Activated T-cell treated with anti-CD3 and anti-CD28 coated beads for 48 hours (primary cell): ENCODE data around the gene C1QTNF1.
A peak's percentile ranks its signal among the peaks of the same experiment; 100 is the strongest.
"Not testable (repeated sequence)": the region's sequence is repeated elsewhere in the genome, so short reads cannot be mapped to it uniquely, and the experiment has no call there.

Source experiments
- DNase-seq: peaks from one replicate; pipeline ENCODE4 v3.0.0-alpha.2; 2020; ENCODE audit warnings: low read depth

The C1QTNF1 gene

DNA sequence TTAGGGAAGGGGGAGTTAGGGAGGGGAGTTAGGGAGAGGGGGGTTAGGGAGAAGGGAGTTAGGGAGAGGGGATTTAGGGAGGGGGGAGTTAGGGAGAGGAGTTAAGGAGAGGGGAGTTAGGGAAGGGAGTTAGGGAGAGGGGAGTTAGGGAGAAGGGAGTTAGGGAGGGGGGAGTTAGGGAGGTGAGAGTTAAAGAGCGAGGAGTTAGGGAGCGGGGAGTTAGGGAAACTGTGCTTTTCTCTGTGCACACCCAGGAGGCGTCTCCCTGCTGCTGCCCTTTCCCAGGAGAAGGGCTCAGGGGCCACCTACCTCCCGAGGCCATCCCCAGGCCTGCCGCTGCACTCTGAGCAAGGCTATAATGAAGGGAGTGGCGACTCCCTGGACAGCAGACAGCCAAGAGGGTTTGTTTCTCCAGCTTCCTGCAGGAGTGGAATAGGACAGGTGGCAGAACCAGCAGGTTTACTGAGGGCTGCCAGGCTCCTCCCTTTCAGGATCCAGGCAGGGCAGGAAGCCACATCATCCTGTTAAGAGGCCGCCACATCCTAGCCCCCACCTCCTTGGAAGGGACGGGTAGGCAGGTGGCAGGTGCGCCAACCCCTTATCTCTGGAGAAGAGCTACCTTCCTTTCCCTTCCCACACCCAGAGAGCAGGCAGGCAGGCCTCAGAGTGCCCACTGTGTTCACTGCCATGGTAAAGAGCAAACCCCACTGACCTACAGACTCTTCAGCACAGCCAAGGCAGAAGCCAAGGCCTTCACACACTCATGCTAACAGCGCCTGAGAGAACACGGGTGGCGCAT, 18.7 kb upstream of the C1QTNF1 start:
- DNase-seq = no peak

- DNase-seq = no peak
Measured at GRCh38 chr17:79006046-79006445, 17.9 kb upstream of the C1QTNF1 start.

DNA sequence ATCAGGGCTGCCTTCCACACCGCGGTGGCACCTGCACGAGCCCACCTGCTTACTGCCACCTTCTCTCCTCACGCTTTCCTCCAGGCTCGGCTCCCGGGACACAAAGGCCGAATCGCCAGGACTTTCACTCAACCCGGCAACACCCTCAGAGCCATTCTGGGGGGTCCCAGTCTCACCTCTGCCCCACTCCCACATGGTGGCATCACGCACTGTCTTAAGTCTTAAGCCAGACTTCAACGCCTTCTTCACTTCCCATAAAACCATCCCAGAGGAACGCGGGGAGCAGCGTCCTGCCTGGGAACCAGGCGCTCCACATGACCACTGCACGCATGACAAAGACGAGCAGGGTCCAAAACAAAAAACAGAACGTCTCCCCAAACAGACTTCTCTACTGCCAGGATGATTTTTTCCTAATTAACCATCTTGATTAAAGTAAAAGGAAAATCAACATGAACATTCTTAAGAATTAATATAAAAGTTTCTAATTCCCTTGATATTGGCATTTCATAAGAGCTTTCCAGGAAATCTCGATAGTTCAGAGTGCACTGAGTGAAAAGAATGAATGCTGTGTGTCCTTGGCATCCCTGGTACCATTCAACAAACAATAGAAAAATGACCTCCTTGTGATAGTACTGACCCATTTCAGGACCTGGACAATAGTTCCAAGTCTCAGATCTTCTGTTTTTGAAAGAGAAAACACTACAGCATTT, 17.0 kb upstream of the C1QTNF1 start:
- DNase-seq = no peak

DNA sequence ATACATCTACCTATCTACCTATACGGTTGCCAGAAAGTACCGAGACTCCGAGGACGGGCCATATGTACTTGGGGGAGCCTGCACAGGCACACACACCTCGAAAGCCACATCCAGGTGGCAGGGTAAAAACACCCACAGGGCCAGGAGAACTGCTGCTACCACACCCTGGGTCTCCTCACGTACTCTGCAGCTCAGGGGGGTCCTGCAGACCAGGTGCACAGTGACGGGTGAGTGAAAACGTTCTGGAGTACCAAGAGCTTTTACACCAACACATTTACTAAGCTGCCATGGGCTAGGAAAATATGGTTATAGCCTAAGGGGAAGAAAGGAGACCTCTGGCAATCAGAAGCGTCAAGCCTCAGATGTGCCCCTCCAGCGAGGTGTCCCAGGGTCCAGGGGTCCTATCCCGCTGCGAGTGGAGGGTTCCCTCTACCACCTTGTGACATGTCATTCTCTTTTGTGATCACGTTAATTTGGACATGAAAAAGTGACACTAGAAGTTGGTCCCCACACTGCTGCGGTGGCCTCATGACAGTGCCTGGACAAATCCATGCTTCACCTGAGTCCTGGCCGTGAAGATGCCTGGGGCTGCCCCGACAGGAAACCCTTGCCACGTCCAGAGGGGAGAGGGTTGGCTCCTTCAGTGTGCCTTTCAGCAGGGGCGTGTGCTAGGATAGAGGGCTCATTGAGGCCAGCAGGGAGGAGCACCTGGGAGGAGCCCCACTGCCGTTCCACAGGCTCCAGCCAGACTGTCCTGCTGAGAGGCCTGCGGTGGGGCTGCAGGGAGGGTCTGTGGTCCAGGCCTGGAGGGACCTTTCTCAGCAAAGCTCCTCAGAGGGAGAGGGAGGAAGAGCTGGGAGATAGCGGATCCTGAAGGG, 16.2 kb upstream of the C1QTNF1 start:
- DNase-seq = no peak

DNA sequence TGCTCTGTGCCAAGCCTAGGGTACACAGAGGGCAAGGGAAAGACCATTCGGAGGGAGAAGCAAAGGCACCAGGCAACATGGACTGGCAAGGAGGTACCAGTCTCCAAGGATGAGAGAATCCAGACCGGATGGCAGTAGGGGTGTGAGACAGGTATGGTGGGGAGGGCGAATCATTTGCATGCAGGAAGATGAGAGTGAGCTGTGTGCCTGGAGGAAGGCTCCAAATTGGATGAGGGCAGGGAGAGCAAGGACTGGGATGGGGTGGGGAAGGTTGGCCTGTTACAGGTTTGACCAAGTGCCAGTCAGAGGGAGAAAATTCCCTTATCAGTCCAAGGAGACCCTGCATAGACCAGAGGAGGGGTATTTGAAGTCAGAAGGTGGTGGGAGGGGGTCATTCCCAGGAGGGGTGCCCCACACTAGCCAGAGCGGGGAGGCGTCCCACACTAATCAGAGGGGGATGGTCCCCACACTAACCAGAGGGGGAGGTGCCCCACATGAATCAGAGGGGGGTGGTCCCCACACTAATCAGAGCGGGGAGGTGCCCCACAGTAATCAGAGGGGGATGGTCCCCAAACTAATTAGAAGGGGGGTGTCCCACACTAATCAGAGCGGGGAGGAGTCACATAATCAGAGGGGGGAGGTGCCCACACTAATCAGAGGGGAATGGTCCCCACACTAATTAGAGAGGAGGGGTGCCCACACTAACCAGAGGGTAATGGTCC, 15.1 kb upstream of the C1QTNF1 start:
- DNase-seq = no peak

GRCh38 chr17:79009397-79010303, 14.3 kb upstream of the C1QTNF1 start, which contains the start of gene CANT1:
TSS of gene CANT1 (minus strand) at chr17:79009764. CDS start at chr17:78997622, 12,142 bp downstream.
- DNase-seq = peak; percentile 82

DNA sequence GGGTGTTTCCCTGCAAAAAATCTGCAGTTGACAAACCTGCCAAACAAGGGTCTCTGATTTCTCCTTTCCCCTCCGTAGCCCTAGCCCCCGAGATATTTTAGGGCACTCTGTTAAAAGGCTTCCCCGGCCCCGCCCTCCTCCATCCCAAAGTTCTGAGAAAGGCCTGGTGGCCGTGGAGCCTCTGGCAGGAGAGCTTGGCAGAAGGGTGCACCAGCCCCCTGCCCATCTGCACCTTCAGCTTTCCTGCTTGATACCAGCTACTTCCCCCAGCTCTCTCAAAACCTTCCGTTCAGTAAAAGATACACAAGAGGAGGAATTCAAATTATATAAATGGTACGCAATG, 13.7 kb upstream of the C1QTNF1 start:
- no peak for DNase-seq

DNA sequence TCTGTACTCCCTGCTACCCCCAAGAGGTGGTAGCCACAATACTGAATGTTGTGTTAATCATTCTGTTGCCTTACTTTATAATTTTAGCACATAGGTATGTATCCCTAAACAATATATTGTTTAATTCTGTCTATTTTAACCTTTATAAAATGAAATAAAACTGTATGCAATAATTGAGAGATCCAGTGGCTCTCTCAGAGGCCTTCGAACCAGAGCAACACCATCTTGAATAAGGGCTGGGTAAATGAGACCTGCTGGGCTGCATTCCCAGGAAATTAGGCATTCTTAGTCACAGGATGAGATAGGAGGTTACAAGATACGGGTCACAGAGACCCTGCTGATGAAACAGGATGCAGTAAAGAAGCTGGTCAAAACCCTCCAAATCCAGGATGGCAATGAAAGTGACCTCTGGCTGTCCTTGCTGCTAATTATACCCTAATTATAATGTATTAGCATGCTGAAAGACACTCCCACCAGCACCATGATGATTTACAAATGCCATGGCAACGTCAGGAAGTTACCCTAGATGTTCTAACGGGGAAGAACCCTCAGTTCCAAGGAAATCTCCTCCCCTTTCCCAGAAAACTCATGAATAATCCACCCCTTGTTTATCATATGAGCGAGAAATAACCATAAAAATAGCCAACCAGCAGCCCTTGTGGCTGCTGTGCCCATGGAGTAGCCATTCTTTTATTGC, 12.4 kb upstream of the C1QTNF1 start:
- DNase-seq = no peak

DNA sequence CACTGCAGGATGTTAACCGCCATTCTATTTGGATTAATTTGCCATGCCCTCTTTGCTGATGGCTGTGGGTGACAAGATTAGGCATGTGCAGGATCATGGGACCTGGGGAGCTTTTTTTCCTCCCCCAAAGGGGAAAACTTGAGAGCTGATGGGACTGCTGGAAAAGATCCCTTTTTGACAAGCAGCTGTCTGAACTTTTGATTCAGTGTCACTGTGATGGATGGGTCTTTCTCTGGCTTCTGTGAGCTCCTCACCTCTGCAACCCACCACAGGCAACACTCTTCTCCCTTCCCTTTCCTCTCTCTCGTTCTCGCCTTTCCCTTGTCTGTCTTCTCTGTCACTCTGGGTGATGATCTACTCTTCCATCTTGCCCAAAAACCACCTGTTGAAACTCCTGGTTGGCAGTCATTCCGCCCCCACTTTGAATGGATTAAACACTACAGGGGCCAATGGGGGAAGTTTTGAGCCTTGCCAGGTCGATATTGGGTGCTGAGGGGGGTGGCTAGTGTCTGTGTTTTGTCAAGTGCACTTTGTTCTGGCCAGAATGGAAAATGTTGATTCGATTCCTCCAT, 11.3 kb upstream of the C1QTNF1 start:
- DNase-seq = no peak

- no peak for DNase-seq
Measured at GRCh38 chr17:79014158-79014758, 9.7 kb upstream of the C1QTNF1 start.

DNA sequence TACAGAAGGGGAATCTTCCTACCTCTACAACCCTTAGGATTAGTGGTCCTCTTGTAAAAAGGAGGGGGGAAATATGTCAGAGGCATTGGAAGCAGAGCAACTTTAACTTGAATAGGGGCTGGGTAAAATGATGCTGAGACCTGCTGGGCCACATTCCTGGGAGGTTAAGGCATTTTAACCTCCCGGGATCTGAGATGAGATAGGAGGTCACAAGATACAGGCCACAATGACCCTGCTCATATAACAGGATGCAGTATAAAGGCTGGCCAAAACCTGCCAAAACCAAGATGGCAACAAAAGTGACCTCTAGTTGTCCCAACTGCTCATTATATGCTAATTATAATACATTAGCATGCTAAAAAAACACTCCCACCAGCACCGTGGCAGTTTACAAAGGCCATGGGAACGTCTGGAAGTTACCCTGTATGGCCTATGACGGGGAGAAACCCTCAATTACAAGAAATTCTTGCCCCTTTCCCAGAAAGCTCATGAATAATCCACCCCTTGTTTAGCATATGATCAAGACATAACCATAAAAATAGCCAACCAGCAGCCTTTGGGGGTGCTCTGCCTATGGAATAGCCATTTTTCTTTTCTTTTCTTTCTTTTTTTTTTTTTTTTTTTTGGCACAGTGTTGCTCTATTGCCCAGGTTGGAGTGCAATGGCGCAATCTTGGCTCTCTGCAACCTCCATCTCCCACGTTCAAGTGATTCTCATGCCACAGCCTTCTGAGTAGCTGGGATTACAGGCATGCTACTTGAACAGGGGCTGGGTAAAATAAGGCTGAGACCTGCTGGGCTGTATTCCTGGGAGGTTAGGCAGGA, 6.2 kb upstream of the C1QTNF1 start:
- no peak for DNase-seq

DNA sequence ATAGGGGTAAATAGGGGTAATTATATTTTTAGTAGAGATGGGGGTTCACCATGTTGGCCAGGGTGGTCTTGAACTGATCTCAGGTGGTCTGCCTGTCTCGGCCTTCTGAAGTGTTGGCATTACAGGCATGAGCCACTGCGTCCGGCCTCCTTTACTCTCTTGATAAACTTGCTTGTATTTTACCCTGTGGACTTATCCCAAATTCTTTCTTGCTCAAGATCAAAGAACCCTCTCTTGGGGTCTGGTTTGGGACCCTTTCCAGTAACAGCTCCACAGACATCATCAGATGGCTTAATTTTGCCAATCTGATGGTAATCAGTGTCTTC, 5.6 kb upstream of the C1QTNF1 start:
- DNase-seq = no peak

- no peak for DNase-seq
Measured at GRCh38 chr17:79019261-79019631, 4.7 kb upstream of the C1QTNF1 start.

- DNase-seq = peak; percentile 24
Measured at GRCh38 chr17:79019632-79020584, 4.1 kb upstream of the C1QTNF1 start.

- DNase-seq = no peak
Measured at GRCh38 chr17:79020631-79021301, 3.2 kb upstream of the C1QTNF1 start.

DNA sequence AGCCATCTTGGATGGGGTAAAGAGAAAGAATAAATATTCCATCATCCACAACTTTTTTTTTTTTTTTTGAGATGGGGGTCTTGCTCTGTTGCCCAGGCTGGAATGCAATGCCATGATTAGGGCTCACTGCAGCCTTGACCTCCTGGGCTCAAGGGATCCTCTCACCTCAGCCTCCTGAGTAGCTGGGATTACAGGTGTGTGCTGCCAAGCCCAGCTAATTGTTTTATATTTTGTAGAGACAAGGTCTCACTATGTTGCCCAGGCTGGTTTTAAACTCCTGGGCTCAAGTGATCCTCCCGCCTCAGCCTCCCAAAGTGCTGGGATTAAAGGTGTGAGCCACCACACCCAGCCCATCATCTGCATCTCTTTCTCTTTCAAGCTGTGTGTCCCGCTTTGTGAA, 2.0 kb upstream of the C1QTNF1 start:
- not testable (repeated sequence) for DNase-seq

DNA sequence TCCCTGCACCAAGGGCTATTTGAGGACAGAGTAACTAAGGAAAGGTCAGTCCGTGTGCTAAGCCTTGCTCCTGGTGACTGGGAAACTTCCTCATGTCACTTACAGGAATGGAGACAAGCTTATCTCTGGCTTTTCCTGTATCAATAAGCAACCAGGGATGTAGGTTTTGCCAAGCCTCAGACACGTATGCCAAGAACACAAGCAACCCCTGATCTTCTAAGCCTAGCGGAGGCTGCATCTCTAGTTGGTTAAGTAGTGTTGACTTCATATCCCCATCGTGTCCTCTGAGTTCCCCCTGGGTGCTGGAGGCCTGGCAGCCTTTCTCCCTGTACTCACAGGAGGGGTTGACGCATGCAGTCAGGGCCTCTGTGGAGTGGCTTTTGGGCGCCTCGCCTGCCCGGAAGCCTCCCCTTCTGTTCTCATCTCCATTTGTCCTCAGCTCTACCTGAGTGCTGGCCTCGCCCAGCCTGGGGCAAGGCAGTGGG, 1.4 kb upstream of the C1QTNF1 start:
- no peak for DNase-seq
